ENCODE data around the gene ZNF516. TPM values are rescaled to one million over a fixed set of nuclear protein-coding genes. Genes with fewer than 3 reads are reported as not detected.

Gene ZNF516
- total RNA-seq, 1 donor from 2014 or later, result 21.6 TPM

DNA sequence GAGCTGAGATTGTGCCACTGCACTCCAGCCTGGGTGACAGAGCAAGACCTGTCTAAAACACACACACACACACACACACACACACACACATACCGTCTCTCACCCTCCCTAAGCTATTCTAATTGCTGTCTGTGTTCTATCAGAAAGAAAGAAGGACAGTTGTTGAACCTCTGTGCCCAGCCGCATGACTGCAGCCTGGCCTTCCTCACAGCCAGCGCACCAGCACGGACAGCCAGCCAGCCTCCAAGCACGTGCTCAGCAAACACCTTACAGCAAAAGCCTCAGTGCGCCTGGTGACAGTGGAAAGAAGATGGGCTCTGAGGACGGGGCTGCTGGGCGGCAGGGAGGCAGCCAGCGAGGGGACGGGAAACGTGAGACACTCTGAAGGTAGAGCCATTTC lies 58.0 kb downstream of the ZNF516 start:
- no peak for DNase-seq (ENCODE audit: low spot score in 2 of 2)
- no peak overlapping the region for H3K4me3 ChIP-seq
- H3K9me3 ChIP-seq, result no peaks in the 10 kb centered on the region
- TF ChIP-seq, protein P1, sequence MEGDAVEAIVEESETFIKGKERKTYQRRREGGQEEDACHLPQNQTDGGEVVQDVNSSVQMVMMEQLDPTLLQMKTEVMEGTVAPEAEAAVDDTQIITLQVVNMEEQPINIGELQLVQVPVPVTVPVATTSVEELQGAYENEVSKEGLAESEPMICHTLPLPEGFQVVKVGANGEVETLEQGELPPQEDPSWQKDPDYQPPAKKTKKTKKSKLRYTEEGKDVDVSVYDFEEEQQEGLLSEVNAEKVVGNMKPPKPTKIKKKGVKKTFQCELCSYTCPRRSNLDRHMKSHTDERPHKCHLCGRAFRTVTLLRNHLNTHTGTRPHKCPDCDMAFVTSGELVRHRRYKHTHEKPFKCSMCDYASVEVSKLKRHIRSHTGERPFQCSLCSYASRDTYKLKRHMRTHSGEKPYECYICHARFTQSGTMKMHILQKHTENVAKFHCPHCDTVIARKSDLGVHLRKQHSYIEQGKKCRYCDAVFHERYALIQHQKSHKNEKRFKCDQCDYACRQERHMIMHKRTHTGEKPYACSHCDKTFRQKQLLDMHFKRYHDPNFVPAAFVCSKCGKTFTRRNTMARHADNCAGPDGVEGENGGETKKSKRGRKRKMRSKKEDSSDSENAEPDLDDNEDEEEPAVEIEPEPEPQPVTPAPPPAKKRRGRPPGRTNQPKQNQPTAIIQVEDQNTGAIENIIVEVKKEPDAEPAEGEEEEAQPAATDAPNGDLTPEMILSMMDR (IDR thresholded peaks at IDR 0.05), result no peak
- no peaks in the 10 kb centered on the region for H3K27me3 ChIP-seq
- H3K4me1 ChIP-seq, result no peaks in the 10 kb centered on the region
- intact Hi-C loops (cut with DNase I), result no loop called here
- H3K36me3 ChIP-seq, result peaks cover 19 to 29% of the 10 kb centered on the region in 2 donors
- no peak overlapping the region for H3K27ac ChIP-seq

DNA sequence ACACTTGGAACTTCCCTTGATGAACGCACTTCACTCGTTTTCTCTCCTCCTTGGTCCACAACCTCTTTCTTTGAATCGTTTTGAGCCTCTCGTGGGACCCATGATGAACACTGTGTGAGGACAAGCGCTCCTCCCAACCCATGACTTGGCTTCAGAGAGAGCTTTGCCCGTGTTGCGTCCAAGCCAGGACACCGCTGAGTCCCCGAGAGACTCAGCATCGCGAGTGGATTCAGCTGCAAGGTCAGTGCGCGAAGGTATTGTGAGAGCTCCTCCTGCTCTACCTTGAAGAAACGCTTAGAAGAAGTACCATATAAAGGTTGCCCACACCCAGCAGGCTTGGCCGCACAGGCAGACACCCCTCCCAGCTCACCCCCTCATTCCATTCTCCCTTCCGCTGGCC lies 58.7 kb downstream of the ZNF516 start:
- DNase-seq (ENCODE audit: low spot score in 2 of 2), result no peak
- Histone ChIP-seq H3K27ac (no peak overlapping the region), H3K36me3 (peaks cover 14 to 24% of the 10 kb centered on the region in 2 donors), H3K27me3 (no peaks in the 10 kb centered on the region), H3K4me1 (no peaks in the 10 kb centered on the region), H3K4me3 (no peak overlapping the region), H3K9me3 (no peaks in the 10 kb centered on the region)
- intact Hi-C loops (cut with DNase I), result no loop called here
- TF ChIP-seq, protein P1 (IDR thresholded peaks at IDR 0.05), result no peak

DNA sequence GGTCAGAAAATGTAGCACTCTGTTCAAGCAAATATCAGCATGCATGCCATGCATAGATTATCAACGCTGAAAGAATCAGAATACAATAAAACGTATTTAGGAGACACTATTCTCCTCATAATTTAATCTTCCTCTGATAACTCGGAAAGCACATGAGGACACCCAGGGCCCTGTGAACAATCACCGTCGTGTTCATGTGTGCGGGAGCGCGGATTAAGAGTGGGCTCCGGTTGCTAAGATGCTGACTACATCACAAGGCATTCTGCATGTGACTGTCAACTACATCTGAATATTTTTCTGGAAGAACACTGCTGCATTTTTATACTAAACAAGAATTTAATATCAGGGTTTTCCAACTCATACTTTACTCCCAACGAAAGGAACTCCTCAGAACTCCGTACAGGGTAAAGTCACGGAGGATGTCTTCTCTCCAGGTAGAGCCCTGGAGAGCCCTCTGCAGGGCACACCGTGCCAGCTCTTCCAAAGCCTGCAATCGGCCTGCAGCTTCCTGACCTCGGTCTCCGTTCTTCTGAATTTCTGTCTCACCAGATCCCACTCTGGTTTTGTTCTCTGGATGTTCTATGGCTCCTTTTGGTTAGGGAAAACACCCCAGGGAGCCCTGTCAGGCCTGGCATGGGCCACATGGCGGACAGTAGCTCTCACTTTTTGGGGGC lies 59.6 kb downstream of the ZNF516 start:
- Histone ChIP-seq H3K9me3 (no peaks in the 10 kb centered on the region), H3K36me3 (peaks cover 6 to 15% of the 10 kb centered on the region in 2 donors), H3K4me1 (peaks cover 0 to 3% of the 10 kb centered on the region in 2 donors), H3K27ac (no peak overlapping the region), H3K4me3 (no peak overlapping the region), H3K27me3 (no peaks in the 10 kb centered on the region)
- no peak for DNase-seq (ENCODE audit: low spot score in 2 of 2)
- intact Hi-C loops (cut with DNase I), result no loop called here
- TF ChIP-seq, protein P1 (IDR thresholded peaks at IDR 0.05), result no peak

DNA sequence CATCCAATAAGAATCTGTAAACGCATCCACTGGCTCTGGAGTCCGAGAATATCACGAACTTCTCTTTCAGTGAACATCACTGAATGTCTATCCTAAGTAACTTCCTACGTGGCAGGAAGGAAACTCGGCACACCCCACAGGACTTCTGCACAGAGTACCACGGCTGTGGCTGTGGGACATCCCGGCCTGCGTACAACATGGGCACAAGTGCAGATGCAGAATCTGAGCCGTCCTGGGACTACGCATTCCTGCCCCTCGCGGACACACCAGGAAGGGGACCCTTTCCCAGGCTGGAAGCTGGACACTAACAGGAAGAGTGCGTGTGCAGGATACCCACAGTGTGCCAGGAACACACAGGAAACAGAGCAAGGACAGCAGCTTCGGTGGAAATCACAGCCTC lies 60.6 kb downstream of the ZNF516 start:
- TF ChIP-seq, protein P1 (IDR thresholded peaks at IDR 0.05), result no peak
- no peaks in the 10 kb centered on the region for H3K9me3 ChIP-seq
- H3K27ac ChIP-seq, result no peak overlapping the region
- DNase-seq (ENCODE audit: low spot score in 2 of 2), result no peak
- H3K27me3 ChIP-seq, result no peaks in the 10 kb centered on the region
- H3K4me1 ChIP-seq, result peaks cover 0 to 6% of the 10 kb centered on the region in 2 donors
- peaks cover 6 to 9% of the 10 kb centered on the region in 2 donors for H3K36me3 ChIP-seq
- H3K4me3 ChIP-seq, result no peak overlapping the region
- intact Hi-C loops (cut with DNase I), result no loop called here

DNA sequence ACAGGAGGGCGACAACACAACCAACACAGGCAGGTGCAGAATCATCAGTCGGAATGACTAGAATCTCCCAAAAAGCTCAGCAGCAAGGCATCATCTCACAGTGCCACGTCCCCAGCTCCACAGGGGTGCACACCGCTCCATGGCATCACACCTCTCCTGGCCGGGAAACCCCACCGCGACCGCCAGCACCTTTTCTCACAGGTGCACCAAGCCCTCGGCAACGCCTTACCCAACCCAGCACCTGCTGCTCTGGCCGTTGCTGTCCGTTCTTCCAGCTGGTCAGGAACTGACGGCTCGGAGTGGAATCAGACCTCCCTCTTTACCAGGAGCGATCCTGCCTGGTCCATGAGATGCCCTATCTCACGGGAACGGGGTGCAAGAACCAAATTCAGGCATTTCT lies 61.3 kb downstream of the ZNF516 start:
- no peak overlapping the region for H3K27ac ChIP-seq
- H3K36me3 ChIP-seq, result peaks cover 6 to 9% of the 10 kb centered on the region in 2 donors
- intact Hi-C loops (cut with DNase I), result no loop called here
- H3K27me3 ChIP-seq, result no peaks in the 10 kb centered on the region
- H3K9me3 ChIP-seq, result no peaks in the 10 kb centered on the region
- DNase-seq (ENCODE audit: low spot score in 2 of 2), result no peak
- TF ChIP-seq, protein P1 (IDR thresholded peaks at IDR 0.05), result no peak
- H3K4me3 ChIP-seq, result no peak overlapping the region
- H3K4me1 ChIP-seq, result peaks cover 0 to 6% of the 10 kb centered on the region in 2 donors

Data from ascending aorta (tissue), 2 donors.